Measurements from ENCODE around the gene SH3RF1.

SH3RF1 gene

GRCh38 chr4:169070895-169071218 is 199.9 kb downstream of the SH3RF1 start:
- no peak for DNase-seq (ENCODE audit: low read depth in 3 of 3)

GRCh38 chr4:169070071-169070894 is 200.5 kb downstream of the SH3RF1 start:
- no peak for DNase-seq (ENCODE audit: low read depth in 3 of 3)

- no peak for DNase-seq (ENCODE audit: low read depth in 3 of 3)
Measured at GRCh38 chr4:169068423-169068822, 202.3 kb downstream of the SH3RF1 start.

- no peak for DNase-seq (ENCODE audit: low read depth in 3 of 3)
Measured at GRCh38 chr4:169066934-169067333, 203.8 kb downstream of the SH3RF1 start.

GRCh38 chr4:169064296-169064695 is 206.5 kb downstream of the SH3RF1 start:
- DNase-seq (ENCODE audit: low read depth in 3 of 3), result no peak

- DNase-seq (ENCODE audit: low read depth in 3 of 3), result no peak
Measured at GRCh38 chr4:169063441-169063840, 207.3 kb downstream of the SH3RF1 start.

- no peak for DNase-seq (ENCODE audit: low read depth in 3 of 3)
Measured at GRCh38 chr4:169062897-169063244, 207.9 kb downstream of the SH3RF1 start.

GRCh38 chr4:169061386-169061785 is 209.4 kb downstream of the SH3RF1 start:
- DNase-seq (ENCODE audit: low read depth in 3 of 3), result no peak

GRCh38 chr4:169060391-169061091 is 210.2 kb downstream of the SH3RF1 start:
- no peak for DNase-seq (ENCODE audit: low read depth in 3 of 3)

GRCh38 chr4:169059306-169060211 is 211.2 kb downstream of the SH3RF1 start:
- no peak for DNase-seq (ENCODE audit: low read depth in 3 of 3)

GRCh38 chr4:169058312-169058711 is 212.4 kb downstream of the SH3RF1 start:
- no peak for DNase-seq (ENCODE audit: low read depth in 3 of 3)

- DNase-seq (ENCODE audit: low read depth in 3 of 3), result no peak
Measured at GRCh38 chr4:169054879-169055278, 215.9 kb downstream of the SH3RF1 start.

GRCh38 chr4:169052594-169052945 is 218.2 kb downstream of the SH3RF1 start:
- no peak for DNase-seq (ENCODE audit: low read depth in 3 of 3)

GRCh38 chr4:169051761-169052593 is 218.8 kb downstream of the SH3RF1 start:
- no peak for DNase-seq (ENCODE audit: low read depth in 3 of 3)

- no peak for DNase-seq (ENCODE audit: low read depth in 3 of 3)
Measured at GRCh38 chr4:169050881-169051760, 219.6 kb downstream of the SH3RF1 start.

- no peak for DNase-seq (ENCODE audit: low read depth in 3 of 3)
Measured at GRCh38 chr4:169050284-169050683, 220.5 kb downstream of the SH3RF1 start.

GRCh38 chr4:169048868-169049414 is 221.8 kb downstream of the SH3RF1 start:
- no peak for DNase-seq (ENCODE audit: low read depth in 3 of 3)

GRCh38 chr4:169047956-169048355 is 222.8 kb downstream of the SH3RF1 start:
- no peak for DNase-seq (ENCODE audit: low read depth in 3 of 3)

GRCh38 chr4:169045862-169046584 is 224.7 kb downstream of the SH3RF1 start:
- DNase-seq (ENCODE audit: low read depth in 3 of 3), result no peak
